Measurements from ENCODE around the gene CABLES2. TPM values are rescaled to one million over a fixed set of nuclear protein-coding genes. Genes with fewer than 3 reads are reported as not detected.

CABLES2 gene
- total and polyA plus RNA-seq, 12 donors = 1.5 to 5.6 (median 3.7) TPM

DNA sequence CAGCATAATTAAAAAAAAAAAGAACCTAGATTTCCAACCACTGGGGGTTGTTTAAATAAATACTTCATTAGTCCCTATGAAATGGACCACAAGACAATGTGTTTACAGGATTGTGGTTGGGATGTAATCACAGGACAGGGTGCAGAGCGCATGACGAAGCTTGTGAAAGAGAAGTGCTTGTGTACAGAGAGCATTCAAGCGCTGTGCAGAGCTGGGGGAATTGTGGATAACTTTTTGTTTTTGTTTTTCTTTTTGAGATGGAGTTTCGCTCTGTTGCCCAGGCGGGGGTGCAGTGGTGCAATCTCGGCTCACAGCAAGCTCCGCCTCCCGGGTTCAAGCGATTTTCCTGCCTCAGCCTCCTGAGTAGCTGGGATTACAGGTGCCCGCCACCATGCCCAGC is 62.3 kb downstream of the CABLES2 start:
- TF ChIP-seq, protein P1, sequence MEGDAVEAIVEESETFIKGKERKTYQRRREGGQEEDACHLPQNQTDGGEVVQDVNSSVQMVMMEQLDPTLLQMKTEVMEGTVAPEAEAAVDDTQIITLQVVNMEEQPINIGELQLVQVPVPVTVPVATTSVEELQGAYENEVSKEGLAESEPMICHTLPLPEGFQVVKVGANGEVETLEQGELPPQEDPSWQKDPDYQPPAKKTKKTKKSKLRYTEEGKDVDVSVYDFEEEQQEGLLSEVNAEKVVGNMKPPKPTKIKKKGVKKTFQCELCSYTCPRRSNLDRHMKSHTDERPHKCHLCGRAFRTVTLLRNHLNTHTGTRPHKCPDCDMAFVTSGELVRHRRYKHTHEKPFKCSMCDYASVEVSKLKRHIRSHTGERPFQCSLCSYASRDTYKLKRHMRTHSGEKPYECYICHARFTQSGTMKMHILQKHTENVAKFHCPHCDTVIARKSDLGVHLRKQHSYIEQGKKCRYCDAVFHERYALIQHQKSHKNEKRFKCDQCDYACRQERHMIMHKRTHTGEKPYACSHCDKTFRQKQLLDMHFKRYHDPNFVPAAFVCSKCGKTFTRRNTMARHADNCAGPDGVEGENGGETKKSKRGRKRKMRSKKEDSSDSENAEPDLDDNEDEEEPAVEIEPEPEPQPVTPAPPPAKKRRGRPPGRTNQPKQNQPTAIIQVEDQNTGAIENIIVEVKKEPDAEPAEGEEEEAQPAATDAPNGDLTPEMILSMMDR (IDR thresholded peaks at IDR 0.05) = no peak
- TF ChIP-seq POLR2A (IDR thresholded peaks at IDR 0.05) = no peak
- Histone ChIP-seq H3K4me1 (replicated peaks in 1 of 2) (peaks cover 0 to 6% of the 10 kb centered on the region in 2 donors), H3K36me3 (replicated peaks in 1 of 2) (peaks cover 0 to 7% of the 10 kb centered on the region in 2 donors), H3K27ac (no peak overlapping the region), H3K9me3 (replicated peaks in 1 of 3) (no peaks in the 10 kb centered on the region), H3K4me3 (no peak overlapping the region), H3K27me3 (no peaks in the 10 kb centered on the region)
- DNase-seq = no peak
- intact Hi-C loops (cut with DNase I) = no loop called here
- 87 to 91% (median 89%) methylated on average over 10 of the region's 10 CpGs for WGBS, 4 donors

DNA sequence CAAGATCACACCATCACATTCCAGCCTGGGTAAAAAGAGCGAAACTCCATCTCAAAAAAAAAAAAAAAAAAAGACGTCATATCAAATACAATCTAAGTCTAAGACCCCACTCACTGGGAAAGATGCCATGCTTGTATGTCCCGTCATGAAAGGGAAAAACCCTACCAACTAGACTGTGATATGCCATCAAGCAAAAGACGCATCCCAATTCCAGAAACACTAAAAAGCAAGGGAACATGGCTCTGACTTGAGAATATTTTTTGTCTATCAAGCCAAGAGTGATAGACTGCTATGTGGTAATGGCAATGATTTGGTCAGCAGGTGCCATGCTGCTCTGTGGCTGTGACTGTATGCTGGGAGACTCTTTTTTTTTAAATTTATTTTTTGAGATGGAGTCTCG is 63.0 kb downstream of the CABLES2 start:
- Histone ChIP-seq H3K27me3 (no peaks in the 10 kb centered on the region), H3K36me3 (replicated peaks in 1 of 2) (peaks cover 0 to 7% of the 10 kb centered on the region in 2 donors), H3K4me1 (replicated peaks in 1 of 2) (peaks cover 0 to 6% of the 10 kb centered on the region in 2 donors), H3K27ac (no peak overlapping the region), H3K9me3 (replicated peaks in 1 of 3) (no peaks in the 10 kb centered on the region), H3K4me3 (no peak overlapping the region)
- 86 to 98% (median 91%) methylated on average over 5 of the region's 5 CpGs for WGBS, 4 donors
- DNase-seq = no peak
- intact Hi-C loops (cut with DNase I) = no loop called here
- TF ChIP-seq POLR2A (IDR thresholded peaks at IDR 0.05) = no peak
- TF ChIP-seq, protein P1 (IDR thresholded peaks at IDR 0.05) = no peak

DNA sequence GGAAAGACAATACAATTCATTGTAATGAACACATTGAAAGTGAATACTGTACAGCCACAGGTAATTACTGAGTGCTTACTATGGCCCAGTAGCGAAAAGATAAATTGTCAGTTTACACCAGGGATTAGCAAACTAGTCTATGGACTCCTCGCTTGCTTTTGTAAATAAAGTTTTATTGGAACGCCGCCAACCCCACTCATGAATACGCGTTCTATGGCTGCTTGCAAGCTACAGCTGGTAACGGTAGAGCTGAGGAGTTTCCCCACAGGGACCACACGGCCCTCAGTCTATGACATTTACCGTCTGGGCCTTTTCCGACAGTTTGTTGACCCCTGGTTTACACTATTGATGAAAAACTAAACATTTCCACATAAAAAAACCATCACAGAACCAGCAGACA is 64.2 kb downstream of the CABLES2 start:
- TF ChIP-seq, protein P1 (IDR thresholded peaks at IDR 0.05) = no peak
- TF ChIP-seq POLR2A (IDR thresholded peaks at IDR 0.05) = no peak
- Histone ChIP-seq H3K27ac (no peak overlapping the region), H3K9me3 (replicated peaks in 1 of 3) (no peaks in the 10 kb centered on the region), H3K4me1 (replicated peaks in 1 of 2) (peaks cover 0 to 6% of the 10 kb centered on the region in 2 donors), H3K27me3 (no peaks in the 10 kb centered on the region), H3K4me3 (no peak overlapping the region), H3K36me3 (replicated peaks in 1 of 2) (peaks cover 0 to 14% of the 10 kb centered on the region in 2 donors)
- 82 to 91% (median 89%) methylated on average over 10 of the region's 10 CpGs for WGBS, 4 donors
- intact Hi-C loops (cut with DNase I) = no loop called here
- no peak for DNase-seq

DNA sequence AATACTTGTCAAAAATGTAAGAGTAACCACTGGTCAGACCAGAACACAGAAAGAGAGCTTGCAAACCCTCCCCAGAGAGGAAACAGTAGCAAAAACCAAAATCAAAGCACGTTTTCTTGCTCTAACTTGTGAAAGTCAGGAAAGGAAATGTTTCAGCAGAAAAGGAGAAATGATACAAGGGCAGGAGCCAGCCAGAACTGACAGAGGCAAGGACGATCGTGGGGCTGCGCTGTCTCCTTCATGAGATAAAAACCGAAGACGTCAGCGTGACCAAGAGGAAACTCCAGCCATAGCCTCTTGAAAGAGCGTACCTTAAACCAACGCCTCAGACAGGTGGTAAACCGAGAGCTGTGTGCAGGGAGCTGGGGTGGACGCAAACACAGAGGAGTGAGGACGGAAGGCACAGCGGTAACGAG is 67.4 kb downstream of the CABLES2 start:
- Histone ChIP-seq H3K4me3 (no peak overlapping the region), H3K27ac (no peak overlapping the region), H3K9me3 (replicated peaks in 1 of 3) (no peaks in the 10 kb centered on the region), H3K36me3 (replicated peaks in 1 of 2) (peaks cover 0 to 24% of the 10 kb centered on the region in 2 donors), H3K4me1 (replicated peaks in 1 of 2) (no peaks in the 10 kb centered on the region), H3K27me3 (no peaks in the 10 kb centered on the region)
- 52 to 71% (median 60%) methylated on average over 13 to 14 of the region's 14 CpGs for WGBS, 4 donors
- DNase-seq = peak in 1 of 7 donors; percentile 69
- intact Hi-C loops (cut with DNase I) = no loop called here
- TF ChIP-seq POLR2A (IDR thresholded peaks at IDR 0.05) = no peak
- TF ChIP-seq, protein P1 (IDR thresholded peaks at IDR 0.05) = no peak

Other genes starting within 250 kb of the CABLES2 start
- gene MTG2, start 224.3 kb downstream of the CABLES2 start, total RNA-seq = 10 to 100 TPM; 11.5 to 60.1 (median 43.1) TPM
- gene MTG2, start 224.3 kb downstream of the CABLES2 start, polyA plus RNA-seq = 10 to 100 TPM; 30.2 to 90.4 (median 84.3) TPM
- gene HRH3, start 187.0 kb downstream of the CABLES2 start, total RNA-seq = under 1 TPM in 2 of 9 donors, not detected in 7; 0.06 to 0.08 TPM
- under 1 TPM in 2 of 3 donors, not detected in 1; 0.13 to 0.80 TPM for gene HRH3, start 187.0 kb downstream of the CABLES2 start, polyA plus RNA-seq
- gene OSBPL2, start 168.8 kb downstream of the CABLES2 start, total RNA-seq = 10 to 100 TPM; 27.8 to 96.7 (median 39.3) TPM
- 10 to 100 TPM; 13.8 to 38.3 (median 18.8) TPM for gene OSBPL2, start 168.8 kb downstream of the CABLES2 start, polyA plus RNA-seq
- gene ADRM1, start 104.3 kb downstream of the CABLES2 start, total RNA-seq = 100 to 1,000 TPM in 7 of 9 donors, 10 to 100 TPM in 2; 87.2 to 254 (median 162) TPM
- gene ADRM1, start 104.3 kb downstream of the CABLES2 start, polyA plus RNA-seq = 100 to 1,000 TPM in 1 of 3 donors, 10 to 100 TPM in 2; 50.6 to 125 (median 95.6) TPM
- gene LAMA5, start 40.0 kb downstream of the CABLES2 start, total RNA-seq = 100 to 1,000 TPM in 4 of 9 donors, 10 to 100 TPM in 4, 1 to 10 TPM in 1; 2.3 to 146 (median 94.9) TPM
- 100 to 1,000 TPM in 2 of 3 donors, 1 to 10 TPM in 1; 2.0 to 537 (median 262) TPM for gene LAMA5, start 40.0 kb downstream of the CABLES2 start, polyA plus RNA-seq
- 1,000 to 10,000 TPM in 8 of 9 donors, 100 to 1,000 TPM in 1; 725 to 4,794 (median 1,551) TPM for gene RPS21, start 20.2 kb downstream of the CABLES2 start, total RNA-seq
- gene RPS21, start 20.2 kb downstream of the CABLES2 start, polyA plus RNA-seq = 1,000 to 10,000 TPM in 2 of 3 donors, 100 to 1,000 TPM in 1; 438 to 3,024 (median 2,274) TPM
- not detected for gene RBBP8NL, start 20.3 kb upstream of the CABLES2 start, total RNA-seq
- not detected for gene RBBP8NL, start 20.3 kb upstream of the CABLES2 start, polyA plus RNA-seq
- 10 to 100 TPM in 1 of 9 donors, 1 to 10 TPM in 7, under 1 TPM in 1; 0.67 to 12.0 (median 6.2) TPM for gene GATA5, start 68.7 kb upstream of the CABLES2 start, total RNA-seq
- gene GATA5, start 68.7 kb upstream of the CABLES2 start, polyA plus RNA-seq = 1 to 10 TPM in 2 of 3 donors, under 1 TPM in 1; 0.68 to 1.9 (median 1.8) TPM
- 1 to 10 TPM in 8 of 9 donors, under 1 TPM in 1; 0.39 to 8.6 (median 4.7) TPM for gene SLCO4A1, start 235.2 kb upstream of the CABLES2 start, total RNA-seq
- gene SLCO4A1, start 235.2 kb upstream of the CABLES2 start, polyA plus RNA-seq = 10 to 100 TPM in 2 of 3 donors, 1 to 10 TPM in 1; 2.9 to 27.0 (median 20.7) TPM